A204.1 (cell line): ENCODE results near the gene FLNB.

ENCODE experiments used
- FAIRE-seq: peaks from 2 replicates; lab custom pipeline; 2012; peaks lifted over from hg19 to GRCh38; lab: Jason Lieb, UNC

FLNB gene

DNA sequence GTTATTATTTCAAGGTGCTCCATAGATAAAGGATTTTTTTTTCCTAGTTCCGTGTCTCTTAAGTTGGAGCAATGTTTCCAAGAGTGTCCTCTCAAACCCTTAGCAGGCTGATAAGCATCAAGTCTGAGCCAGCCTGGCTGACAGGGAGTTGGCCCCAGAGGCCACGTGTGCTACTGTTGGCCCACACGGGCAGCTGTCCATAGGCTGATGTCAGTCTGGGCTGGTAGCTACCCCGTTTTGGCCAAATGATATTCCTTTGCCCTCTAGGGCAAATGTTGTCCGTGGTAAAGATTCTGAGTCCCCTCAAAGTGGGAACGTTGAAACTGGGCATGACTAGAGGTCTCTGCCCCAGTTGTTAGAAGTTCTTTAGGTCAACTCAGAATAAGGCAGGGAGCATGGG is 99.4 kb downstream of the FLNB start:
- FAIRE-seq = no peak

DNA sequence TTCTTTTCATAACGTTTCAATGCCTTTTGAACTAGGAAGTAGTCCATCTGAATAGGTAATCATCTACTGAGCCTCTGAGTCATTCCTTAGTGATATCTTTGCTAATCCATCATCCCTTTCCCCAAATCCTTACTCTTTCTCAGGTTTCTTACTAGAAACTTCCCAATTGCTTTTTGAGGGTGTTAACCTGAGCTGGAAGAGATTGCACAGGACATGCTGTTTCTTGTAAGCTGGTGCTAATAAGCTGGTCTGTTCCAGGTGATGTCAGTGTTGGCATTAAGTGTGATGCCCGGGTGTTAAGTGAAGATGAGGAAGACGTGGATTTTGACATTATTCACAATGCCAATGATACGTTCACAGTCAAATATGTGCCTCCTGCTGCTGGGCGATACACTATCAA is 101.5 kb downstream of the FLNB start:
- no peak for FAIRE-seq

DNA sequence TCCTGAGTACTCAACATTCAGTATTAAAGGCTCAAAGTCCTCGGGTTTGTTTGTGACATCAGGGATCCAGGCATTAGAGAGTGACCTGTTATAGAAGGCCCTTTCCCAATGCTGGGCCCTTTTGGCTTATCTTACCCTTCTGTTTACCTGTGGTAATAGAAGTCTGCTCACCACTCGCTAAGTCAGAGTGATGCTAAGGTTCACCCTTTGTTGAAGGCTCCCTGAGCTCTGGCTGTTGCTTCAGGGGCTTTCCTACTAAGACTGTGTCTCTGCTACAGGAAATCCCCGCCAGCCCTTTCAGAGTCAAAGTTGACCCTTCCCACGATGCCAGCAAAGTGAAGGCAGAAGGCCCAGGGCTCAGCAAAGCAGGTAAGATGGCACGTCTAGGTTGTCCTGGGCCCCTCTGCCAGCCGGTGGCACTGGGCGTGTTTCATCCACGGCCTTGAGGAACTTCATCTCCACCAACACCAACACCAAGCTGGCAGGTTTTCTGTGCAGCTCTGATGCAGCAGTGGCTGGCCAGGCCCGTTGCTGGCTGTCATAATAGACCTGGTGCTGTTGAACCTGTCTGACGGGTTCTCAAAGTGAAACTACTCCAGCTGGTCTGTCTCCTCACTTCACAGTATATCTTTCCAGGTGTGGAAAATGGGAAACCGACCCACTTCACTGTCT is 103.4 kb downstream of the FLNB start:
- no peak for FAIRE-seq

DNA sequence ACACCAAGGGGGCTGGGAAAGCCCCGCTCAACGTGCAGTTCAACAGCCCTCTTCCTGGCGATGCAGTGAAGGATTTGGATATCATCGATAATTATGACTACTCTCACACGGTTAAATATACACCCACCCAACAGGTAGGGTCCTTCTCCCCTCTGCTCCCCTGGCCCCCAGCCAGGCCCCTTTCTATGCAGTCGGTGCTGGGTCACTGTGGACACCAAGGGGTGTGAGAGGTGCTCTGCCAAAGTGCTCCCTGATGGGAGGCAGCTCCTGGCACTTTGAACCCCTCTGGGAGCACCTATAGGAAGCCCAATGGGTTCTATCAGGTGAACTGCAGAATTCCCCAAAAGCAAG is 103.9 kb downstream of the FLNB start:
- no peak for FAIRE-seq

DNA sequence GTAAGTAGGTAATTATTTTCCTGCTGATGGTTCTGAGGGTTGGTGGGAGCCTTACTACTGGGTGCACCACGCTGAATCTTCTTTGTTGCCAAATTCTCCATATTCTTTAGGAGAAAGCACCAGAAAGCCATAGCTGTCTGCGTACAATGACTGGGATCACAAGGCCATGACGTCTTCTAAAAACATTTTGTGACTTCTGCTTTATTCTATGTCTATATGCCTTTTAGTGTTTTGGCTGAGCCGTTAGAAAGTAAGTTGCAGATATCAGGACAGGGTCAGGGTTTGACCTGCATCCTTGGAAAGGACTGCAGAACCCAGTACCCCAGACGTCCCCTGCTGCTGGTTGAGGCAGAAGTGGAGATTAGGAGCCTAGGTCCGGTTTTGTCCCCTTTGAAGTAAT is 107.0 kb downstream of the FLNB start:
- FAIRE-seq = no peak

DNA sequence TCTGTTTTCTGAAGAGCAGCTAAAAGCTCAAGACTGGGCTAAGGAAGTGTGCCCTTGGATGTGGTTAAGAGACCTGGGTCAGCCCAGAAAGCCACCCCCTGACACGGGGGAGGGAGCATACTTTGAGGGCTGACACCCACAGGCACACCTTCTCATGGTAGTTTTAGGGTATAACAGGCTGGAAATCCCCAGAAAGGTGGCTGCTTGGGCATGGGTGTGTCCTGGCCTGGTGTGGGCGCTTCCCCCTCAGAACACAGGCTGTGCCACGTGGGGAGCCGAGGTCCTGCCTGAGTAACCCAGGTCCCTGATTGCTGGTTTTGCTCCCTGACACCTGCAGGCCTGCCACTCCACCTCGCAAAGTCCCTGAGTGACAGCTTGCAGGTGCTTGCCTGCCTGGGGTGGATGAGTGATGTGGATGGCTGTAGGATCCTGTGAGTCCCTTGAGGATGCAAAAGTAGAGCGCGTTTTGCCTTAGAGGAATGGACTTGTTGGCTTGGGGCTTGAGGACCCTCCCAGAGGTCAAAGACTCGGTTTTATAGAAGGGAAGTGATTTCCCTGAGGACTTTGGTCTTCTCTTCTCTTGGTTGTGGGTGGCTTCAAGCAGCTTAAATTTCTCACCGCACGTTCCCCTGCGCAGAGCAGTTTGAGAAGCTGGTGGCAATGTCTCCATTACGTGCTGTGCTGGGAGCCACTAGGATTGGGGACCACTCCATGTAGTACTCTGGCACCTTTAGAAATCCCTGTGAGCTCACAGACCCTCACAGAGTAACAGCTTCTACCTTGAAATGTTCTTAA is 108.1 kb downstream of the FLNB start:
- no peak for FAIRE-seq

DNA sequence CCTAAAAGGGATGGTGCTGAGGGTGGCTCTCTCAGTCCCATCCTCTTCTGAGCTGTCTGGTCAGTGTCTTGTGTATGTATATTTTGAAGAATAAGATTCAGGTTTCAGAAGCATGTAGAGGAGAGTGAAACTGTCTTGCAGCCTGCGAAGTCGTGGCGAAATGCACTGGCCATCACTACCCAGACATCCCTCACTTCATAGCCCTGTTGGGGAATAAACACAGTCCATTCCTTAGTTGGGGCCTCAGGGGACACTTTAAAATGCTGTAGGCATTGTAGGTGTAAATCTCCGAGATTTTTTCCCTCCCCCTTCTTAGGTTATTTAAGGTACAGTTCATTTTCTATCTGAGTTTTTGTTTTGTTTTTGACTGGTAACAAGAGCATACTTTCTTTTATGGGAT is 108.8 kb downstream of the FLNB start:
- no peak for FAIRE-seq

DNA sequence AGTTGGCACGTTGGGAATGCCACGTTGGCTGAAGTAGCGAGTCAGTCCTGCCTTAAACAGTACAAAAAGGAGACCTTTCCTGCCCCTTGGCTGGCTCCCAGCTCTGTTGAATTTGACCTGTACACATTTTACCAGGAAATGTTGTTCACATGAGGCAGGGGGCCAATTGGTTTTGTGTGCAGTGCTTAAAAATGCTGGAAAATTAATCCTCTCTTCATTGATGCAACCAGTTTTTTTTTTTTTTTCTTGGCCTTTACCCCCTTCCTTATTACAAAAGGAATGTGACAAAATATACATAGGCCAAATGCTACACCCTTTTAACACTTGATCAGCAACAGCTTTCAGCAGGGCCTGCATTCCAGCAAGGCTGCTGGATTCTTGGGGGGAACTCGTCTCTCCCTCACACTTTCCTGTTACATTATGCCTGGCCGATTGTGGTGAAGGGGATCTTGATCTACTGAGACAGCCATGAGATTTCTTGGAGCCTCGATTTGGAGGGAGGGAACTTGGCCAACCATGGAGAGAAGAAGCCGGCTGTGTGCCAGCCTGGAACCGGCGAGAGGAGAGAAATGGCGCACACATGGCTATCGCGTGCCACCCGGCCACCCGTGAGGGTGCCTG is 109.4 kb downstream of the FLNB start:
- FAIRE-seq = no peak

DNA sequence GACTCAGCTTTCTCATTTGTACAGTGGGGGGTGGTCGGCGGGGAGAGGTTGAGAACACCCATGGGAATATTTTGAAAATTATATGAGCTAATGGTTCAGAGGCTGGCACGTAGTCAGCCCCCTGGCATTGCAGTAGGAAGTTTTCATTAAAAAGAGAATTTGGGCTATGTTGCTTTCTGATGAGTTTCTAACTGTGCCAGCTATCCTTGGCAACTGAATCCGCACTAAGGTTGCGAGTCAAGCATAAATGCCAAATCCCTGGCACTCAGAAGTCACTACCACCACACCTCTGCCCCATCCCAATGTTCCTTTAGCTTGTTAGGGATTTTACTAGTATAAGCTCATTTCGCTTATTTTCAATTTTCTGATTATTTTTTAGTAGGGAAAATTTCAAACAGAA is 111.0 kb downstream of the FLNB start:
- no peak for FAIRE-seq

DNA sequence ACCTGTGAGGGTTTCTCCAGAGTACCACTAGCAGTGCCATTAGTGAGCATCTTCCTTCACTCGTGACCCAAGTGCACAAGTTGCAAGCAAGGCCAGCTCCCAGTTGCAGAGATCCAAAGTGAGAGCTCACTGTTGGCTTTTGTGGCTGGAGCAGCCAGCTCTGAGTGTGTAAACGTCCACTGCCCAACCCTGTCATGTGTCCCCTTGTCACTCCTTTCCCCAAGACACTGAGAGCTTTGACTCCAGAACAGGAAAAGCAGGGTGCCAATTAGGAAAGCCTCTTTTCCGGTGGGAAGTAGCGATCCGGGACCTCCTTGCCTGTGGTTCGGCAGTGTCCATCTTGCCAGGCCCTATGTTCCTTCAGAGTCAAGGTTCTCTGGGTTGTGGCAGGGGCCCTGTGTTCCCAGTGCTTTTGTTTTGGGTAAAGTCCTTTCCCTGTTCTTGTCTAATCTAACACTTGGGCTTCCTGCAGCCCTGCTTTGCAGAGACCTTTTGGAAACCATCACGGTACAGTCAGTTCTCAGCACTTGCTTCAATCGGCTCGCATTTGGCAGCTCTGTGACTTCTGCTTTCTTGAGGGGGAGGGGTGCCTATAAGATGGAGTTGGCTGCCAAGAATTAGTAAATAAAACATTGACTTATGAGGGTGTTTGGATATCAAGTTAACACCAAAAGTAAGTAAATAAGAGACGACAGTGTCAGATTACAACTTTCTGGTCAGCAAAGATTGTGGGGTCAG is 112.0 kb downstream of the FLNB start:
- no peak for FAIRE-seq

DNA sequence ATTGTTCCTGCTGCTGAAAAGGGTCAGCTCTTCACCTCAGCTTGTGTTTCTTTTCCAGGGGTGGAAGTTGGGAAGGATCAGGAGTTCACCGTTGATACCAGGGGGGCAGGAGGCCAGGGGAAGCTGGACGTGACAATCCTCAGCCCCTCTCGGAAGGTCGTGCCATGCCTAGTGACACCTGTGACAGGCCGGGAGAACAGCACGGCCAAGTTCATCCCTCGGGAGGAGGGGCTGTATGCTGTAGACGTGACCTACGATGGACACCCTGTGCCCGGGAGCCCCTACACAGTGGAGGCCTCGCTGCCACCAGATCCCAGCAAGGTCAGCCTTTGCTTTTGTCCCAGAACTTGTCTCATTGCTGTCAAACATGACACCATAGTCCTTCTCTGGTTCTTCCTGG is 113.0 kb downstream of the FLNB start:
- FAIRE-seq = no peak

DNA sequence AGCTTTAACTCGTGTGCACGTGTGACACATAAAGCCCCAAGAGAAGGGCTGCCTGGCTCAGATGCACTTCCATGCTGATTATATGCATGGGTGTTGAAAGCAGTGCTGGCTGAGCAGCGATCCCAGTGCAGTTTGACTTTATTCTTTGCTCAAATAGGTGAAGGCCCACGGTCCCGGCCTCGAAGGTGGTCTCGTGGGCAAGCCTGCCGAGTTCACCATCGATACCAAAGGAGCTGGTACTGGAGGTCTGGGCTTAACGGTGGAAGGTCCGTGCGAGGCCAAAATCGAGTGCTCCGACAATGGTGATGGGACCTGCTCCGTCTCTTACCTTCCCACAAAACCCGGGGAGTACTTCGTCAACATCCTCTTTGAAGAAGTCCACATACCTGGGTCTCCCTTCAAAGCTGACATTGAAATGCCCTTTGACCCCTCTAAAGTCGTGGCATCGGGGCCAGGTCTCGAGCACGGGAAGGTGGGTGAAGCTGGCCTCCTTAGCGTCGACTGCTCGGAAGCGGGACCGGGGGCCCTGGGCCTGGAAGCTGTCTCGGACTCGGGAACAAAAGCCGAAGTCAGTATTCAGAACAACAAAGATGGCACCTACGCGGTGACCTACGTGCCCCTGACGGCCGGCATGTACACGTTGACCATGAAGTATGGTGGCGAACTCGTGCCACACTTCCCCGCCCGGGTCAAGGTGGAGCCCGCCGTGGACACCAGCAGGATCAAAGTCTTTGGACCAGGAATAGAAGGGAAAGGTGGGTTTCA is 114.9 kb downstream of the FLNB start:
- no peak for FAIRE-seq

DNA sequence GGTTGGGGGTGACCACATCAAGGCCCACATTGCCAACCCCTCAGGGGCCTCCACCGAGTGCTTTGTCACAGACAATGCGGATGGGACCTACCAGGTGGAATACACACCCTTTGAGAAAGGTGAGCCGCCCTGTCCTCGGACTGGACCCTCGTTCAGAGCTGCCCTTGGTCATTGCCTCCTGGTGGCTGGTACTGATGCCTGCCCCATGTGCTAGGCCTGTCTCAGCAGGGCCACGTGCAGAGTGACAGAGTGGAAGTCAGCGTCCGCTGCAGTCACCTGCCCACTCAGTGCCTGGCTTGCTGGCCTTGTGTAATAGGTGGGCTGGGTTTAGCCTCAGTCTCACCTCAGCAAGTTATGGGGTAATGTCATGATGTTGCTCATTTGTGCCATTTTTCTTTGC is 116.2 kb downstream of the FLNB start:
- FAIRE-seq = no peak

DNA sequence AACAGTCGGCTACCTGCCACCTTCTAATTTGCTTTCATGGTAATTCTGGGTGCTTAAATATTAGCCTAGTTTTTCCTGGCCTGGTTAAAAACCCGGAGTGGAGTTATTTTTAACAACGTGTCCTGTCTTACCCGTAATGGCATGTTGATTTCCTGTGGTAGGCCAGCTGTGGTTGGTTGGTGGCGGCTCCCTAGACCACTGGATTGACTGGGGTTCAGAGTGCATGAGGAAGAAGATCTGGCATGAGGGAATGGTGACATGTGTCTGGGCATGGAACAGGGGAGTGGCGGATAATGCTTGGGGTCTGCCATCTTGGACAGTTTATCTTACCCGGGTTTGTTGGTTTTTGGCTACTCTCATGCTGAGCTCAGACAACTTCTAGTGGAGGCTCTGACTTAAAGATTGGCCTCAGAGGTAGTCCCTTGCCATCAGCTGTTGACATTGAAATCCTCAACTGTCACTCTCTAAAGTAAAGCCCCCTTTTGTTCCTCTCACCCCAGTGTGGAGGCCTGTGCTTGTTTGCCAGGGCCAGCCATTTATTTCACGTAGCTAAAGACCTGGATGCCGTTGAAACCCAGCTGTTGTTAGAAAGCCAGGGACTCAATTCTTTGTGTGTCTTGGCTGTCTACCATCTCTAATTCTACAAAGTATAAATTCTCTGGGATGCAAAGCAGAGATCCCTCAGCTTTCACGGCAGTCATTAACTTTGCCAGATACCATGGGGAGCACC is 121.0 kb downstream of the FLNB start:
- no peak for FAIRE-seq

DNA sequence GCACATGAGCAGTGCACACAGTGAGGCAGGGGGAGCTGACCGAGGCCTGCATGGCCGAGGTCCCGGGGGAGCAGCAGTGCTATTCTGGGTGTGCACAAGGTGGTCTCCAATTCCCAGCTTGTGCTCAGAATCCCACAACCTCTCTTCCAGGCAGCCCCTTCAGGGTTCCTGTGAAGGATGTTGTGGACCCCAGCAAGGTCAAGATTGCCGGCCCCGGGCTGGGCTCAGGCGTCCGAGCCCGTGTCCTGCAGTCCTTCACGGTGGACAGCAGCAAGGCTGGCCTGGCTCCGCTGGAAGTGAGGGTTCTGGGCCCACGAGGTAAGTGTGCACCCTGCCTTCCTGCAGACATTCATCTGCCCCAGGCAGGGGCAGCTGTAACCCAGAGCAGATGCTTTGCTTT is 122.4 kb downstream of the FLNB start:
- FAIRE-seq = no peak

DNA sequence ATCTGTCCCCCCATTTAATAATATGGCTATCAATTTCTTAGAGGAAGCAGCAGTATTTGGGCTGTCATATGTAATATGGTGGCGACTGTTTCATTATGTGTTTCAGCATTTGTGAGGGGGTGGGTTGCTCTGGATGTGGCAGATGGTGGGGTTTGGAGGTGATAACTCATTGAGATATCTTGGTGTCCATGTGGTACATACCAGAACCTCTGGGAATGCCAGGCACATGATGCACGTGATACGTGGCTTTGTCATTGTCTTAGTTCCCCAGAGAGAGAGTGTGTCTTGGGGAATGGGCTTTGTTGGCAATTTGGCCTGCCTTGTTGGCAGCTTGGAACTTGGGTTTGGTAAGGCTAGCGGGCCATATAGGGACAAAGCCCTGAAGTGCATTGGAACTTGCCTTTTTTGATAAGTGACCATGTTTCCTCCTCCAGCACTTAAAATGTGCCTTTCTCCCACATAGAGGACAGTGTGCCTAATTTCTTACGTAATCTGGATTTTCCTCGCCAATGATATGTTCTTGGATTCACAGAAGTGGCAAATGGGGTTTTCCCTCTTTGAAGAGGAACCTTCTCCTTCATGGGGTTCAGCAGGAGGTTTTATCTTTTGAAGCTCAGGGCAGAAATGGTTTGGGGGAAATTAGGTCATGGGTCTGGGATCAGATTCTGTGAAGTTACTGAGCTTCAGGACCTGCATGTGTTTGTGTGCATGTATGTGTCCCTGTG is 123.0 kb downstream of the FLNB start:
- no peak for FAIRE-seq

DNA sequence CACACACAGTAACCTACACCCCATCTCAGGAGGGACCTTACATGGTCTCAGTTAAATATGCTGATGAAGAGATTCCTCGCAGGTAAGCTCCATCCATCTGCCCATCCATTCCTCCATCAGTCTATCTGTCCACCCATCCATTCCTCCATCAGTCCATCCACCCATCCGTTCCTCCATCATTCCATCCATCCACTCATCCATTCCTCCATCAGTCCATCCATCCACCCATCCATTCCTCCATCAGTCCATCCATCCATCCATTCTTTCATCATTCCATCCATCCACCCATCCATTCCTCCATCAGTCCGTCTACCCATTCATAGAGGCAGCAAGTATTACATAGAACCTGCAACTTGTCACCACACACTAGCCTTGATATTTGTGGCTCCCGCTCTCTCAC is 124.6 kb downstream of the FLNB start:
- FAIRE-seq = no peak

DNA sequence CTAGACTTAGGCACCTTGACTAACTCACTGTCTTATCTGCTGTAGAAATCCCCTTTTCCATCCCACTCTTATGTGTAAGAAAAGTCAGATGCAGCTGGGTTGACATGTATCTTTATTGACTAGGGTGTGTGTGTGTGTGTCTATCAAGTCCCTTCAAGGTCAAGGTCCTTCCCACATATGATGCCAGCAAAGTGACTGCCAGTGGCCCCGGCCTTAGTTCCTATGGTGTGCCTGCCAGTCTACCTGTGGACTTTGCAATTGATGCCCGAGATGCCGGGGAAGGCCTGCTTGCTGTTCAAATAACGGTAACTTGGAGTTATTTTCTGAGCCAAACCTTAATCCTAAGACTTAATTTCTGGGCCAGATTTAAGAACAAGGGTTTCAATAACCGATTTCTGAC is 126.2 kb downstream of the FLNB start:
- FAIRE-seq = no peak

DNA sequence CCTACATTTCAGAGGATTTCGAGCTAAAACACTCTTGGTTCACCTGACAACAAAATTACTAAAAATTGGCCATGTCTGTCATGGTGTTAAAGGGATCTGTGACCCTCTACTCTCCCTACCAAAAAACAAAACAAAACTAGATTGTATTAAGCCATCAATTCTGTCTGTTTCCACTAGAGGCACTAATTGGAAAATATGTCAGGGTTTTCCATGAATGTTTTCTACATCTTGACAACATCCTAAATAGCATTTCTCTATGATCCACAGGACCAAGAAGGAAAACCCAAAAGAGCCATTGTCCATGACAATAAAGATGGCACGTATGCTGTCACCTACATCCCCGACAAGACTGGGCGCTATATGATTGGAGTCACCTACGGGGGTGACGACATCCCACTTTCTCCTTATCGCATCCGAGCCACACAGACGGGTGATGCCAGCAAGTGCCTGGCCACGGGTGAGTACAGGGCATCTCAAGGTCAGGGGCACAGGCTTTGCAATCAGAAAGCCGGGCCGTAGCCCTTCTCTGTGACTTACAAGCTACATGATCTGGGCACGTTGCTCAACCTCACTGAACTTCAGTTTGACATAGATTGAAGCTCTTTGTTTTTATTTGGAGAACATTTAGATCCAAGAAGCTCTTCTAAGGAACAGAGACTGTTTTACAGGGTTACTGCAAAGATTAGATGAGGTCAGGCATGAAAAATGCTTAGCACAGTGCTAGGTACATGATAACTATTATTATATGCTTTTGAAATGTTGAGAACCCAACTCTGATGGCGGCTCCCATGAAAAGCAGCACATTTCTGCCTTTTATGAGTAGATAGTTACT is 127.7 kb downstream of the FLNB start:
- no peak for FAIRE-seq

DNA sequence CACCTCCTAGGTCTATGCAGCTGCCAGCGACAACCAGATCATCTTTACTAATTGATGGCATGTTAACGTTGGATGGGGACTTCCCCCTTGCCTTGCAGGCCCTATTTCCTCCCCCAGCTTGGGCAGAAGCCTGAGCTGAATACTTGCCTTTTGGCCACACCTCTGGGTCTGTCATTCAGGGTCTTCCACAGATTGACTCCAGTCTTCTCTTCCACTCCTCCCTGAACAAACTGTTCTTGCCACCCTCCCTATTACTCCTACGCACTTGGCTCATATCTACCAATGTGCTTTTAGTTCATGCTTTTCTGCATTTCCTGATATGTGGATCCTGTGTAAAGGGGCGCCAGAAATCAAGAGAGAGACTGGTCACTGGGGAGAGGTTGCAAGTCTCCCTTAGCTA is 129.1 kb downstream of the FLNB start:
- no peak for FAIRE-seq
